Stimulated activated naive CD8-positive, alpha-beta T cell treated with anti-CD3 and anti-CD28 coated beads, Interleukin-15, Interleukin-2, amounts not matched to agents 100 ng/mL and 50 ng/mL, for 24 hours (primary cell): Measurements from ENCODE around the gene DSC2.
A peak's percentile ranks its signal among the peaks of the same experiment; 100 is the strongest.
"Not testable (repeated sequence)": the region's sequence is repeated elsewhere in the genome, so short reads cannot be mapped to it uniquely, and the experiment has no call there.

Experiments
- H3K27ac Mint-ChIP-seq: one replicate; pipeline ENCODE4 v1.8.0; 2021; ENCODE audit warnings: mild to moderate bottlenecking, mixed read lengths
- H3K27me3 Mint-ChIP-seq: one replicate; pipeline ENCODE4 v1.8.0; 2021; ENCODE audit warnings: mixed read lengths
- H3K36me3 Mint-ChIP-seq: one replicate; pipeline ENCODE4 v1.8.0; 2021; ENCODE audit warnings: low read depth, mixed read lengths
- H3K4me1 Mint-ChIP-seq: one replicate; pipeline ENCODE4 v1.8.0; 2021; ENCODE audit warnings: low read depth, mixed read lengths
- H3K4me3 Mint-ChIP-seq: one replicate; pipeline ENCODE4 v1.8.0; 2021; ENCODE audit warnings: mild to moderate bottlenecking, mixed read lengths
- H3K9me3 Mint-ChIP-seq: one replicate; pipeline ENCODE4 v1.8.0; 2021; ENCODE audit warnings: mixed read lengths

Gene DSC2

GRCh38 chr18:31102025-31102684 lies at the start of gene DSC2:
TSS of gene DSC2 (minus strand) at chr18:31102421. CDS start at chr18:31101971, 450 bp downstream.
- Mint-ChIP-seq H3K9me3 (peaks cover 5% of the 10 kb centered on the region), H3K27ac (no peak within 1 kb of the TSS), H3K4me3 (peak within 1 kb of the TSS; percentile 52), H3K36me3 (no peaks in the 10 kb centered on the region), H3K27me3 (peaks cover 44% of the 10 kb centered on the region), H3K4me1 (no peaks in the 10 kb centered on the region)

GRCh38 chr18:31149351-31149750 lies 47.1 kb upstream of the DSC2 start:
- Mint-ChIP-seq H3K4me3 (no peak overlapping the region), H3K9me3 (peaks cover 14% of the 10 kb centered on the region), H3K27me3 (no peaks in the 10 kb centered on the region), H3K27ac (no peak overlapping the region), H3K36me3 (peaks cover 4% of the 10 kb centered on the region), H3K4me1 (no peaks in the 10 kb centered on the region)

GRCh38 chr18:31148600-31148999 lies 46.4 kb upstream of the DSC2 start:
- no peak overlapping the region for H3K27ac Mint-ChIP-seq
- H3K9me3 Mint-ChIP-seq: peaks cover 14% of the 10 kb centered on the region
- peaks cover 4% of the 10 kb centered on the region for H3K36me3 Mint-ChIP-seq
- H3K27me3 Mint-ChIP-seq: no peaks in the 10 kb centered on the region
- H3K4me3 Mint-ChIP-seq: no peak overlapping the region
- no peaks in the 10 kb centered on the region for H3K4me1 Mint-ChIP-seq

DNA sequence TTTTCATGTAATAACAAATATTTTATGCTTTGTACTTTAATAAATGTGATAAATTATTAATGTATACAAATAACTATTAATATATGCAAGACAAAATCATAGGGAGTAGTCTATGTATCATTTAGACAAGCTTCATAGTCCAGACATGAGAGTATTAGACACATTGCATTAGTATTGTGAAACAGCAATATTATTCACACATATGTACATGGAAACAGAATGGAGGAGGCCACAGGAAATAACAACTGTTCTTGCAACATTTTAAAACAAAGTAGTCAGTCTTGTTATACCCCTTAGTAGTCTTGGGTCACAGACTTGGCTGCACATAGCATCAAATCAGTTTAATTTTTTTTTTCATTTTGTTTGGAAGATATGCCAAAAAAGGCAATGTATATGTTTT lies 44.6 kb upstream of the DSC2 start:
- Mint-ChIP-seq H3K4me1 (no peaks in the 10 kb centered on the region), H3K27ac (no peak overlapping the region), H3K27me3 (no peaks in the 10 kb centered on the region), H3K36me3 (peaks cover 4% of the 10 kb centered on the region), H3K9me3 (peaks cover 14% of the 10 kb centered on the region), H3K4me3 (no peak overlapping the region)

DNA sequence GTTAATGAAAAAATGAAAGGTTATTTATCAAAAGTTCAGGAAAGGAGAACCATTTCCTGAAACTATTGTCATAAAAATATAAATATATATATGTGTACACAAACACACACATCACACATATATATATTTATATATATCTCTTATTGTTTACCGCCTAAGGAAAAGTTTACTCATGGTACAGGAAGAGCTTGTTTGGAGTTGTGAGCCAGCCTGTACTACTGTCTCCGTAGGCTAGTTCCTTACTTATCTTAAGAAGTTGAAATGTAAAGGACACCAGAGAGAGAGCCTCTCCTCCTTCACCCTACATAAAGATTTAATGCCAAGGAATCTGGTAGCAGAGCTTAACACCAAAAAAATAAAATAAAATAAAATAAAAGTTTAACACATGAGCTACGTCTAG lies 40.8 kb upstream of the DSC2 start:
- Mint-ChIP-seq H3K36me3 (peaks cover 4% of the 10 kb centered on the region), H3K4me3 (no peak overlapping the region), H3K27me3 (no peaks in the 10 kb centered on the region), H3K4me1 (no peaks in the 10 kb centered on the region), H3K27ac (no peak overlapping the region), H3K9me3 (peaks cover 14% of the 10 kb centered on the region)

- no peaks in the 10 kb centered on the region for H3K36me3 Mint-ChIP-seq
- no peak overlapping the region for H3K27ac Mint-ChIP-seq
- no peaks in the 10 kb centered on the region for H3K27me3 Mint-ChIP-seq
- H3K4me1 Mint-ChIP-seq: no peaks in the 10 kb centered on the region
- H3K4me3 Mint-ChIP-seq: no peak overlapping the region
- H3K9me3 Mint-ChIP-seq: no peaks in the 10 kb centered on the region
Measured at GRCh38 chr18:31138709-31139108, 36.5 kb upstream of the DSC2 start.

- H3K9me3 Mint-ChIP-seq: no peaks in the 10 kb centered on the region
- no peak overlapping the region for H3K27ac Mint-ChIP-seq
- no peaks in the 10 kb centered on the region for H3K36me3 Mint-ChIP-seq
- H3K4me3 Mint-ChIP-seq: no peak overlapping the region
- H3K4me1 Mint-ChIP-seq: no peaks in the 10 kb centered on the region
- H3K27me3 Mint-ChIP-seq: no peaks in the 10 kb centered on the region
Measured at GRCh38 chr18:31134988-31135529, 32.8 kb upstream of the DSC2 start.

DNA sequence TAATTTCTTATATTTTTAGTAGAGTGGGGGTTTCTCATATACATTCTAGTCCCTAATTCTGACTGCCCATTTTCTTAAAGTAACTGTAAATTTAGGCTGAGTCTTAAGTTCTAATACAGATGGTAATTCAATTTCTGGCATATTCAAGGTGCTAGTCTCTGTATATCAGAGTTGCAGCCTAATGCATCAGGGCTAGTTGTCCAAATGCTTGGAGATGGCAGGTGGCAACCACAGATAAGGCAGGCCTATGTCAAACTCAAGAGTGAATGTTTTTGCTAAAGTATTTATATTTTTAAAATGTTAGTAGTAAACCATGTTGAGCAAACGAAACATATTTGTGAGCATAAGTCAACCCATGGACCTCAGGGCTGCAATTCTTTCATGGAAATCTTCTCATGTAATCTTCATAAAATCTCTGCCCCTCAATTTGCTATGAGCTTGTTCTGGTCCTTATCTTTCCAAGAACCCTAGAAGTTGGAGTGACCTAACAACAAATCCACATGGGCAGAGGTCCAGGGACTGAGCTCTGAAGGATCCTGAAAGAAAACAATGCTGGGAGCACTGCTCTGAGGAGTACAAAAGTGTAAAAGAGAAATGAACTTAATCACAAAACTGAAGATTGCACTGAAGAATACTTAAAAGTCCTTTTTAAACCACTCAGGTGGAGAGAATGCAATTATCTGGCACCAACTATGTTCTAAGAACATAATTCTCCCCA lies 27.3 kb upstream of the DSC2 start:
- Mint-ChIP-seq H3K27ac (no peak overlapping the region), H3K4me1 (no peaks in the 10 kb centered on the region), H3K9me3 (peaks cover 3% of the 10 kb centered on the region), H3K27me3 (no peaks in the 10 kb centered on the region), H3K4me3 (no peak overlapping the region), H3K36me3 (no peaks in the 10 kb centered on the region)

DNA sequence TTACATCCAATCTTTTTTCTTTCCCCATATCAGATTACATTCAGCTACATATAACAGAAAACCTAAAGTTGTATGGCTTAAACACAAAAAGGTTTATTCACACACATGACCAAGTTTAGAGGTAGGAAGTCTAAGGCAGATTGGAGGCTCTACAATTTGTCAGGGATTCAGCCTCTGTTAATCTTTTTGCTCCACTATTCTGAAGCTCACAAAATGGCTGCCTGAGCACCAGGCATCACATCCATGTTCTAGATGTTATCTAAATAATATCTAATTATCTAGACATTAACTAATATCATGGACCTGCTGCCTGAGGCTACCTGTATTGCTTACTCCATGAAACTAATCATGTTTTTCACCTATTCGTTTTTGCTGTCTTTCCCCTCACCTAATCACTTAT lies 23.7 kb upstream of the DSC2 start:
- Mint-ChIP-seq H3K4me3 (no peak overlapping the region), H3K27ac (no peak overlapping the region), H3K36me3 (no peaks in the 10 kb centered on the region), H3K27me3 (no peaks in the 10 kb centered on the region), H3K9me3 (peaks cover 9% of the 10 kb centered on the region), H3K4me1 (no peaks in the 10 kb centered on the region)

DNA sequence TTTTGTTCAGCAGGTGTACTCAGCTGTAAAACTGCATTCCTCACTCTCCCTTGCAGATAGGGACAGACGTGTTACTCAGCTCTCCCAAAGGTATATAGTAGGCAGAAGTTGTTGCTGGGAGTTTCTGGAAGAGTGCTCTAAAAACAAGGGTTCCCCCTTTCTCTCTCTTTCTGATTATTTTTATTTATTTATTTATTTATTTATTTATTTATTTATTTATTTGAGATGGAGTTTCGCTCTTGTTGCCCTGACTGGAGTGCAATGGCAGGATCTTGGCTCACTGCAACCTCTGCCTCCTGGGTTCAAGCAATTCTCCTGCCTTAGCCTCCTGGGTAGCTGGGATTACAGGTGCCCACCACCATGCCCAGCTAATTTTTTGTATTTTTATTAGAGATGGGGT lies 20.9 kb upstream of the DSC2 start:
- not testable (repeated sequence) for H3K27ac Mint-ChIP-seq

GRCh38 chr18:31120594-31120993 lies 18.4 kb upstream of the DSC2 start:
- H3K27me3 Mint-ChIP-seq: no peaks in the 10 kb centered on the region
- peaks cover 12% of the 10 kb centered on the region for H3K9me3 Mint-ChIP-seq
- no peaks in the 10 kb centered on the region for H3K36me3 Mint-ChIP-seq
- H3K4me1 Mint-ChIP-seq: no peaks in the 10 kb centered on the region
- H3K27ac Mint-ChIP-seq: no peak overlapping the region
- no peak overlapping the region for H3K4me3 Mint-ChIP-seq

More for the DNA sequence above, 20.9 kb upstream of the DSC2 start:
- not testable (repeated sequence) for H3K4me1 Mint-ChIP-seq, H3K36me3 Mint-ChIP-seq, H3K4me3 Mint-ChIP-seq, H3K27me3 Mint-ChIP-seq, H3K9me3 Mint-ChIP-seq

DNA sequence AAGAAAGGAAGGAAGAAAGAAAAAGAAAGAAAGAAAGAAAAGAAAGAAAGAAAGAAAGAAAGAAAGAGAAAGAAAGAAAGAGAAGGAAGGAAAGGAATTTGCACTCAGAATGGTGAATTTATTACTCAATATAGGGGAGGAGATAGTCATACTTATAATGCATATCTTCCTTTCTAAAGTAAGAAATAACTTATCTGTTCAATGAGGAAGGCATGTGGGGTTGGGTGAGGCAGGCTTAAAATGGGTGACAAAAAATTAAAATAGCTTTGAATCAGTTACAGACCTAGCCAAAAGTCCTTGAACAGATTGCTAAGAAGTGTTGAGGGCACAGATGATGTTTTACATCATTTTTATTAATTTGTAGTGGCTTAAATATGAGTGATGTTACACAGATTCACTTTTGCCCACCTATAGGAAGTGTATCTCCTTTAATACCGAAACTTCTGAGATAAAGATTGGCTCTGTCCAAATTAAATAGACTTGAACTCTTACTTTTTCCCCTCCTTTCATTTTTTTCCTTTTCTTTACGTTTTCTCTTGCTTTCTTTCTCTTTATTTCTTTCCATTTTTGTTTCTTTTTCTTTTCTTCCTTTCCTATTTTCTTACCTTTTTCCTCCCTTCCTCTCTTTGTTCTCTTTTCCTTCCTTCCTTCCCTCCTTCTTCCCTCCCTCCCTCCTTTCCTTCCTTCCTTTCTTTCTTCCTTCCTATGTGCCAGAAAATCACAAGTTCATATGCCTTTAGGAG lies 14.8 kb upstream of the DSC2 start:
- Mint-ChIP-seq H3K4me1 (no peaks in the 10 kb centered on the region), H3K9me3 (peaks cover 9% of the 10 kb centered on the region), H3K27ac (no peak overlapping the region), H3K4me3 (no peak overlapping the region), H3K27me3 (no peaks in the 10 kb centered on the region), H3K36me3 (no peaks in the 10 kb centered on the region)

DNA sequence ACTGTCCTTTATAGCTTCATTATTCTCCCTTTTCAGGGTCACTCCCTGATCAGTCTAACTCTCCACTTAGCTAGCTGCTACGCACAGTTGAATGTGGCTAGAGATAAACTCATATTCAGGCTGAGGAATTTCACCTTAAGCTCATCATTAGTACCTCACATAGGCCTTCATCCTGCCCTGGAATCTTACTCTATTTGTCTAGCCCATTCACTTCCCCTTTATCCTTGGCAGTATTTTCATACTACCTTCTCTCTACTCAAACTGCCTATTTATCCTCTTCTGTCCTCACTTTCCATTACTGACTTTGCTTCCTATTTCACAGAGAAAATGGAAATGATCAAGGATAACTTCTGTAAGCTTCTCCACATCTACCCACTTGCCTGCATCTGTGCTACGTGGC lies 10.6 kb upstream of the DSC2 start:
- no peak overlapping the region for H3K27ac Mint-ChIP-seq
- no peaks in the 10 kb centered on the region for H3K4me1 Mint-ChIP-seq
- H3K4me3 Mint-ChIP-seq: no peak overlapping the region
- no peaks in the 10 kb centered on the region for H3K27me3 Mint-ChIP-seq
- H3K9me3 Mint-ChIP-seq: peaks cover 6% of the 10 kb centered on the region
- H3K36me3 Mint-ChIP-seq: no peaks in the 10 kb centered on the region

- H3K27me3 Mint-ChIP-seq: peaks cover 23% of the 10 kb centered on the region
- no peaks in the 10 kb centered on the region for H3K9me3 Mint-ChIP-seq
- H3K4me1 Mint-ChIP-seq: no peaks in the 10 kb centered on the region
- H3K36me3 Mint-ChIP-seq: no peaks in the 10 kb centered on the region
- no peak overlapping the region for H3K4me3 Mint-ChIP-seq
- no peak overlapping the region for H3K27ac Mint-ChIP-seq
Measured at GRCh38 chr18:31105733-31106132, 3.5 kb upstream of the DSC2 start.

- Mint-ChIP-seq H3K9me3 (no peaks in the 10 kb centered on the region), H3K4me3 (no peak overlapping the region), H3K4me1 (no peaks in the 10 kb centered on the region), H3K36me3 (no peaks in the 10 kb centered on the region), H3K27me3 (peaks cover 36% of the 10 kb centered on the region), H3K27ac (no peak overlapping the region)
Measured at GRCh38 chr18:31104444-31104843, 2.2 kb upstream of the DSC2 start.
